ENCODE results near the gene EIF4H.

EIF4H gene

GRCh38 chr7:74228951-74229900, 55.1 kb downstream of the EIF4H start:
- no peak for DNase-seq

- no peak for DNase-seq
Observed at GRCh38 chr7:74230446-74231231, 56.5 kb downstream of the EIF4H start.

GRCh38 chr7:74231232-74231590, 57.1 kb downstream of the EIF4H start:
- no peak for DNase-seq

GRCh38 chr7:74233655-74234285, 59.6 kb downstream of the EIF4H start:
- no peak for DNase-seq

GRCh38 chr7:74235518-74236268, 61.5 kb downstream of the EIF4H start:
- DNase-seq: no peak

- DNase-seq: no peak
Observed at GRCh38 chr7:74236284-74236683, 62.1 kb downstream of the EIF4H start.

GRCh38 chr7:74240482-74240881, 66.3 kb downstream of the EIF4H start:
- no peak for DNase-seq

GRCh38 chr7:74242122-74242443, 67.9 kb downstream of the EIF4H start:
- no peak for DNase-seq

GRCh38 chr7:74246497-74246896, 72.3 kb downstream of the EIF4H start:
- no peak for DNase-seq

Measured in activated effector memory CD4-positive, alpha-beta T cell treated with anti-CD3 and anti-CD28 coated beads, Interleukin-2, amount 50 U/mL, for 16 hours (primary cell).